Measurements from ENCODE around the gene SEC23A. TPM values are rescaled to one million over a fixed set of nuclear protein-coding genes. Genes with fewer than 3 reads are reported as not detected.

Gene SEC23A
- total RNA-seq, 1 experiment from 2014 or later = 62.9 TPM

DNA sequence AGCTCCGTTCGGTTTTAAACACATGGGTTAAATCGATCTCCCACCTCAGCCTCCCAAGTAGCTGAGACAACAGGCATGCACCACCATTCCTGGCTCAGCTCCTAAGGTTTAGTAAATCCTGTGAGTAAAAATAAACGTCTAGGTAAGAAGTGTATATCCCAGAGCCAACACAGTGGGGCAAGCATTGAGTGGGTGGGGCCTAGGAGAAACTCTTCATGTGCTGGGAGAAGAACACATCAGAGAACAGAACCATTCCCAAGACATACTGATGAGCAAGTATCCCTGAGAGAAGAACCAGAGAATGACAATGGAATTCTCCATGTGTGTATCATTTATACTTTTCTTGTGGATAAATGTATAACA, 86.3 kb downstream of the SEC23A start:
- Mint-ChIP-seq H3K27ac (0 out of 2 replicates have a peak overlapping the region, but pooled peaks have one; percentile 18), H3K36me3 (peaks cover 6% of the 10 kb centered on the region; the same call in 1 of the 2 replicates), H3K4me3 (peak overlapping the region; percentile 90), H3K9me3 (peaks cover 3% of the 10 kb centered on the region; the same call in 1 of the 2 replicates), H3K4me1 (peaks cover 20% of the 10 kb centered on the region), H3K27me3 (ENCODE audit: low read depth) (no peaks in the 10 kb centered on the region; the same call in 1 of the 2 replicates)
- DNase-seq (ENCODE audit: low spot score) (no peak), ATAC-seq (peak; percentile 68)
- ChIA-PET CTCF (interaction anchor here (1.1 to 5.3 kb wide), 7 partner anchors 18 to 412 kb away, joined by 3 to 39 read pairs (median 5); no protein-coding TSS in a partner anchor), POLR2A (interaction anchor here (1.0 kb wide), 1 partner anchor 96 kb away, joined by 3 read pairs; no protein-coding TSS in a partner anchor)
- TF ChIP-seq TP53 (CRISPR knock-in tag; IDR thresholded peaks at IDR 0.05) (no peak), NR1H2 (CRISPR knock-in tag; IDR thresholded peaks at IDR 0.05) (no peak), FOXP1 (CRISPR knock-in tag; IDR thresholded peaks at IDR 0.05; ENCODE audit: borderline replicate concordance) (no peak), IRF2 (CRISPR knock-in tag; IDR thresholded peaks at IDR 0.05; ENCODE audit: borderline replicate concordance, low read depth) (no peak)

DNA sequence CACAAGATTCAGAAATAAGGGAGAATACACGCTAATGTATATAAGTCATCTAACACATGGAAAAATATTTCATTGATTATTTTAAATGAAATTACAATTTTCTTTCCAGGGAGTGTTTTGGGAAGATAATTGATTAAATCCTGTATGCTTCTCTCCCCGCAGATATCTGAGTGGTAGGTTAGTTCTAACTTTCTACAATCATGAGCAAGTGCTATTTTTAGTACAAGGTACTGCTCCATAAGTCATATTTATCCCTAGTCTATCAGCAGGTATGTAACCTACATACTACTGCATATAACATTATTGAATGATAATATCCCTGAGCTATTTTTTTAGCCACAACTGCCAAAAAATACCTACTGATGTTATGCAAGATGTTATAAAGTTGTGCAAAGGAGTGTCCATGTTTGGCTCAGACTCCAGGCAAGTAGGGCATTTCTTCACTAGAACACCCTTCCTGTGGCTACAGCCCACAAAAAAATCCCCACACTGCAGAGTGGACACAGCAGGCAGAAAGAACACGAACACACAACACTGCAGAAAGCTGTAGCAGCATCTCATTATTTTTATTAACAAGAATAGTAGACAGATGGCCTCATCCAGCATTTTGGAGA, 87.0 kb downstream of the SEC23A start:
- ChIA-PET CTCF (interaction anchor here (0.6 to 5.3 kb wide), 32 partner anchors 8 to 761 kb away, joined by 3 to 39 read pairs (median 4); partner anchors contain the start of genes SEC23A and TRAPPC6B), POLR2A (no interaction called here)
- no peak overlapping the region for H3K27ac Mint-ChIP-seq
- no peak for TF ChIP-seq JAZF1 (CRISPR knock-in tag; IDR thresholded peaks at IDR 0.05)
- TF ChIP-seq, protein P1, sequence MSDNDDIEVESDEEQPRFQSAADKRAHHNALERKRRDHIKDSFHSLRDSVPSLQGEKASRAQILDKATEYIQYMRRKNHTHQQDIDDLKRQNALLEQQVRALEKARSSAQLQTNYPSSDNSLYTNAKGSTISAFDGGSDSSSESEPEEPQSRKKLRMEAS (CRISPR knock-in tag; IDR thresholded peaks at IDR 0.05) = no peak
- TF ChIP-seq NFE2L1 (CRISPR knock-in tag; IDR thresholded peaks at IDR 0.05) = no peak
- TF ChIP-seq, protein P2, sequence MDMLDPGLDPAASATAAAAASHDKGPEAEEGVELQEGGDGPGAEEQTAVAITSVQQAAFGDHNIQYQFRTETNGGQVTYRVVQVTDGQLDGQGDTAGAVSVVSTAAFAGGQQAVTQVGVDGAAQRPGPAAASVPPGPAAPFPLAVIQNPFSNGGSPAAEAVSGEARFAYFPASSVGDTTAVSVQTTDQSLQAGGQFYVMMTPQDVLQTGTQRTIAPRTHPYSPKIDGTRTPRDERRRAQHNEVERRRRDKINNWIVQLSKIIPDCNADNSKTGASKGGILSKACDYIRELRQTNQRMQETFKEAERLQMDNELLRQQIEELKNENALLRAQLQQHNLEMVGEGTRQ (CRISPR knock-in tag; IDR thresholded peaks at IDR 0.05) = no peak
- TF ChIP-seq, protein P3, sequence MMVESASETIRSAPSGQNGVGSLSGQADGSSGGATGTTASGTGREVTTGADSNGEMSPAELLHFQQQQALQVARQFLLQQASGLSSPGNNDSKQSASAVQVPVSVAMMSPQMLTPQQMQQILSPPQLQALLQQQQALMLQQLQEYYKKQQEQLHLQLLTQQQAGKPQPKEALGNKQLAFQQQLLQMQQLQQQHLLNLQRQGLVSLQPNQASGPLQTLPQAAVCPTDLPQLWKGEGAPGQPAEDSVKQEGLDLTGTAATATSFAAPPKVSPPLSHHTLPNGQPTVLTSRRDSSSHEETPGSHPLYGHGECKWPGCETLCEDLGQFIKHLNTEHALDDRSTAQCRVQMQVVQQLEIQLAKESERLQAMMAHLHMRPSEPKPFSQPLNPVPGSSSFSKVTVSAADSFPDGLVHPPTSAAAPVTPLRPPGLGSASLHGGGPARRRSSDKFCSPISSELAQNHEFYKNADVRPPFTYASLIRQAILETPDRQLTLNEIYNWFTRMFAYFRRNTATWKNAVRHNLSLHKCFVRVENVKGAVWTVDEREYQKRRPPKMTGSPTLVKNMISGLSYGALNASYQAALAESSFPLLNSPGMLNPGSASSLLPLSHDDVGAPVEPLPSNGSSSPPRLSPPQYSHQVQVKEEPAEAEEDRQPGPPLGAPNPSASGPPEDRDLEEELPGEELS (CRISPR knock-in tag; IDR thresholded peaks at IDR 0.05) = no peak
- TF ChIP-seq, protein P4, sequence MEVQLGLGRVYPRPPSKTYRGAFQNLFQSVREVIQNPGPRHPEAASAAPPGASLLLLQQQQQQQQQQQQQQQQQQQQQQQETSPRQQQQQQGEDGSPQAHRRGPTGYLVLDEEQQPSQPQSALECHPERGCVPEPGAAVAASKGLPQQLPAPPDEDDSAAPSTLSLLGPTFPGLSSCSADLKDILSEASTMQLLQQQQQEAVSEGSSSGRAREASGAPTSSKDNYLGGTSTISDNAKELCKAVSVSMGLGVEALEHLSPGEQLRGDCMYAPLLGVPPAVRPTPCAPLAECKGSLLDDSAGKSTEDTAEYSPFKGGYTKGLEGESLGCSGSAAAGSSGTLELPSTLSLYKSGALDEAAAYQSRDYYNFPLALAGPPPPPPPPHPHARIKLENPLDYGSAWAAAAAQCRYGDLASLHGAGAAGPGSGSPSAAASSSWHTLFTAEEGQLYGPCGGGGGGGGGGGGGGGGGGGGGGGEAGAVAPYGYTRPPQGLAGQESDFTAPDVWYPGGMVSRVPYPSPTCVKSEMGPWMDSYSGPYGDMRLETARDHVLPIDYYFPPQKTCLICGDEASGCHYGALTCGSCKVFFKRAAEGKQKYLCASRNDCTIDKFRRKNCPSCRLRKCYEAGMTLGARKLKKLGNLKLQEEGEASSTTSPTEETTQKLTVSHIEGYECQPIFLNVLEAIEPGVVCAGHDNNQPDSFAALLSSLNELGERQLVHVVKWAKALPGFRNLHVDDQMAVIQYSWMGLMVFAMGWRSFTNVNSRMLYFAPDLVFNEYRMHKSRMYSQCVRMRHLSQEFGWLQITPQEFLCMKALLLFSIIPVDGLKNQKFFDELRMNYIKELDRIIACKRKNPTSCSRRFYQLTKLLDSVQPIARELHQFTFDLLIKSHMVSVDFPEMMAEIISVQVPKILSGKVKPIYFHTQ (CRISPR knock-in tag; IDR thresholded peaks at IDR 0.05) = no peak
- TF ChIP-seq, protein P5, sequence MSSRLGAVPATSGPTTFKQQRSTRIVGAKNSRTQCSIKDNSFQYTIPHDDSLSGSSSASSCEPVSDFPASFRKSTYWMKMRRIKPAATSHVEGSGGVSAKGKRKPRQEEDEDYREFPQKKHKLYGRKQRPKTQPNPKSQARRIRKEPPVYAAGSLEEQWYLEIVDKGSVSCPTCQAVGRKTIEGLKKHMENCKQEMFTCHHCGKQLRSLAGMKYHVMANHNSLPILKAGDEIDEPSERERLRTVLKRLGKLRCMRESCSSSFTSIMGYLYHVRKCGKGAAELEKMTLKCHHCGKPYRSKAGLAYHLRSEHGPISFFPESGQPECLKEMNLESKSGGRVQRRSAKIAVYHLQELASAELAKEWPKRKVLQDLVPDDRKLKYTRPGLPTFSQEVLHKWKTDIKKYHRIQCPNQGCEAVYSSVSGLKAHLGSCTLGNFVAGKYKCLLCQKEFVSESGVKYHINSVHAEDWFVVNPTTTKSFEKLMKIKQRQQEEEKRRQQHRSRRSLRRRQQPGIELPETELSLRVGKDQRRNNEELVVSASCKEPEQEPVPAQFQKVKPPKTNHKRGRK (CRISPR knock-in tag; IDR thresholded peaks at IDR 0.05; ENCODE audit: borderline replicate concordance) = no peak
- no peak for TF ChIP-seq JUN (CRISPR knock-in tag; IDR thresholded peaks at IDR 0.05)
- peaks cover 3% of the 10 kb centered on the region; the same call in 1 of the 2 replicates for H3K9me3 Mint-ChIP-seq
- peaks cover 6% of the 10 kb centered on the region; the same call in 1 of the 2 replicates for H3K36me3 Mint-ChIP-seq
- H3K4me1 Mint-ChIP-seq = peaks cover 20% of the 10 kb centered on the region
- H3K27me3 Mint-ChIP-seq (ENCODE audit: low read depth) = no peaks in the 10 kb centered on the region; the same call in 1 of the 2 replicates
- peak overlapping the region; percentile 21; the same call in 1 of the 2 replicates for H3K4me3 Mint-ChIP-seq
- DNase-seq (ENCODE audit: low spot score) (no peak), ATAC-seq (no peak)

All from WTC11 (cell line).